Fibroblast of pulmonary artery (primary cell): ENCODE measurements around the gene FEN1.

Experiments
- DNase-seq: peaks from one replicate; pipeline ENCODE4 v3.0.0-alpha.2; 2010; ENCODE audit warnings: low read depth
- H3K4me3 ChIP-seq: replicated peaks from 2 replicates; pipeline ENCODE4 v1.5.1; 2011; ENCODE audit warnings: low read depth, mild to moderate bottlenecking, control low read depth, low read length, moderate library complexity
- TF ChIP-seq, protein P1 (sequence below): IDR thresholded peaks from 2 replicates; pipeline ENCODE4 v1.5.1; 2011; ENCODE audit warnings: mild to moderate bottlenecking, control low read depth, low read length, inconsistent platforms; ENCODE audit errors: missing control alignments

Gene FEN1

DNA sequence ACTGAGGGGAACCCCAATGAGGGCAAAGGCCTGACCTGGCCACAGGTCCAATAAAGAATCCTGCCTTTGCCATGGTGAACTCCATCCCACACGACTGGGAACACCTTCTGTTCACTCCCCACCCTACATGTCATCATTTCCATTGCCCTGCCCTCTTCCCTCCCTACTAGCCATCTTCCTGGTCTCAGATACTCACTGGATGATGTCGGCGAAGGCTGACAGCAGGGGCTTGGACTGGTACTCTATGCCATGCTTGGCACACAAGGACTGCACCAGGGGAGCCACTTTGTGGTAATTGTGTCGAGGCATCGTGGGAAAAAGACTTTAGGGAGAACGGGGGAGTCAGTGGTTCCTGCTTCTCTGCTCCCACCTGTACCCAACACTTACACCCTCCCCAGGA is 9.9 kb downstream of the FEN1 start:
- TF ChIP-seq, protein P1, sequence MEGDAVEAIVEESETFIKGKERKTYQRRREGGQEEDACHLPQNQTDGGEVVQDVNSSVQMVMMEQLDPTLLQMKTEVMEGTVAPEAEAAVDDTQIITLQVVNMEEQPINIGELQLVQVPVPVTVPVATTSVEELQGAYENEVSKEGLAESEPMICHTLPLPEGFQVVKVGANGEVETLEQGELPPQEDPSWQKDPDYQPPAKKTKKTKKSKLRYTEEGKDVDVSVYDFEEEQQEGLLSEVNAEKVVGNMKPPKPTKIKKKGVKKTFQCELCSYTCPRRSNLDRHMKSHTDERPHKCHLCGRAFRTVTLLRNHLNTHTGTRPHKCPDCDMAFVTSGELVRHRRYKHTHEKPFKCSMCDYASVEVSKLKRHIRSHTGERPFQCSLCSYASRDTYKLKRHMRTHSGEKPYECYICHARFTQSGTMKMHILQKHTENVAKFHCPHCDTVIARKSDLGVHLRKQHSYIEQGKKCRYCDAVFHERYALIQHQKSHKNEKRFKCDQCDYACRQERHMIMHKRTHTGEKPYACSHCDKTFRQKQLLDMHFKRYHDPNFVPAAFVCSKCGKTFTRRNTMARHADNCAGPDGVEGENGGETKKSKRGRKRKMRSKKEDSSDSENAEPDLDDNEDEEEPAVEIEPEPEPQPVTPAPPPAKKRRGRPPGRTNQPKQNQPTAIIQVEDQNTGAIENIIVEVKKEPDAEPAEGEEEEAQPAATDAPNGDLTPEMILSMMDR = no peak
- H3K4me3 ChIP-seq = no peak overlapping the region
- DNase-seq = no peak

DNA sequence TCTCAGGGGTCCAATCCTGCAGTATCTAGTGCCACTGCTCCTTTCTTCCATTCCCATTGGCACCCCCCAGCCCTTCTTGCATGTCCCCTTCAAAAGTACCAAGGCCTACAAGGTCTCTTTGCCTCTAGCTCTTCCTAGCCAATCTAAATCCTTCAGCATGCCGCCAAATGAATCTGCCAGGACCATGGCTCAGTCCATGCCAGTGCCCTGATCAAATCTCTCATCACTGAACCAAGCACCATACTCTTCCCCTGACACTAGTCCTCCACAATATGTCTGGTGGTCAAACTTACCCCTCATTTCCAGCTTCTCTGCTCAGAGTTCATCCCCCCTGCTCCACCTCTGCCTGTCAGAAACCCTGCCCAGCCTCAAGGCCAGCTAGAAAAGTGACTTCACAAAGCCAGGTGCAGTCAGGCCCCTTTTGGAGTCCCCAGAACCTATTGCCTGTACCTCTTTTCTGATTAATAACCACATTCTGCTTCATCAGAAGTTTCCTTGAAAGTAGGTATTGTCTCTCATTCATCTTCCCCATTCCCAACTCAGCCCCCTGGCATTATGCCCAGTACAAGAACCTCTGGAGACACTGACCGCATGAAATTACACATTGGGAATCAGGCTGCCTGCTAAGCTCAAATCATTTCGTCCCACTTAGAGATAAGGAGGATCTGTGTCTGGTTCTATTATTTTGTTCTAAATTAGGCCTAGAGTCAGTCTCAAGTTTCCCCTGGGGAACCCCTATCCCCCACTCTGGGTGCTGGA is 11.4 kb downstream of the FEN1 start:
- no peak overlapping the region for H3K4me3 ChIP-seq
- DNase-seq = peak; percentile 65
- TF ChIP-seq, protein P1 = no peak

DNA sequence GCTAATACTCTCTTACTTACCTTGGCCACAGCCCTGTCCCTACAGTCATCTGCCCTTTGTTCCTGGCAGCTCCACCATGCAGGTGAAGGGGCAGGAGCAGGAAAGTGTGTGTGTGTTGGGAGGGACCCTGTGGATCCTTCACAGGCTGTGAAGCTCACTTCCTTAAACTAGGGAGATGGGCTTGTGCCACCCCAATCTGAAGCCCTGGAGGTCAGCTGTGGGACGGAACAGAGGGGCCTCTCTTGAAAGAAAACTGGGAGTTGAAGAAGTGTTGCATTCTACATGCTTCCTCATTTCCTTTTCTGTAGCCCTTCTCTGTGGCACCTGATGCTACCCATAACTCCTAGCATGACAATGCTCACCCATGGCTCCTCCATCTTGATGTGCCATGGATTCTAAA is 12.4 kb downstream of the FEN1 start:
- DNase-seq = no peak
- no peak overlapping the region for H3K4me3 ChIP-seq
- TF ChIP-seq, protein P1 = no peak

DNA sequence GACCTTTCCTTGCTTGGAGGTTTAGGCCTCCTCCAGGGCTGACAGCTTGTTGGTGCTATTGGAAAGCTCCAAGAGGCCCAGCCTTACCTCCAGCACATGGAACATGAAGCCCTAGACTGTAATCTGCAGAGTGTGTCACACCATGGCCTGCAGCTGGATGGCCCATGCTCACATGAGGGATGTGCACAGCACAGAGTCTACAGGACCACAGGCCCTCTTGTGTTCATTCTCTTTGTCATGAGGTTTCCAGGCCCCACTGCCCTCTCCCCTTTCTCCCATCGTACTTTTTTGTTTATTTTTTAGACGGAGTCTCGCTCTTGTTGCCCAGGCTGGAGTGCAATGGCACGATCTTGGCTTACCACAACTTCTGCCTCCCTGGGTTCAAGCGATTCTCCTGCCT is 14.1 kb downstream of the FEN1 start:
- no peak for DNase-seq
- H3K4me3 ChIP-seq = no peak overlapping the region
- TF ChIP-seq, protein P1 = no peak

DNA sequence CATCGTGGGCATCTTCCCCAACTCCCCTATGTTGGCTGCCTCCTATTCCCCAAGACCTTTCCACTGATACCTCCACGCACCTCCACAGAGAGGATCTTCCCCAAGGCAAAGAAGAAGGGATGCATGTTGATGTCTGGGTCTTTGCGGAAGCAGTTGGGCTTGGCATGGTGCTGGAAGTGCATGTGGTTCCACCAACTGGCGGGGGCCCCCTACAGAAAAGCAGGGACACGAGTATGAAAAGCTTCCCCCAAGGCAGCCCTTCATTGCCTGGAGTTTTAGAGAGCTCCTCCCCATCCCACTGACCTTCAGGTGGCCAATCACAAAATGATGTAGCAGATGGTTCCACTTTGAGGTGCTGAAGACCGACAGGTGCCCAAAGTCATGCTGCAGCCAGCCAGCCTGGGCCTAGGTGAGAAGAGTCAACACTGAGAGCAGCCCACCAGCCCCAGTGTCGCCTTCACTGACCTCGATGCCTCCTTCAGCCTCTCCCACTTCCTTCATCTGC is 18.0 kb downstream of the FEN1 start:
- TF ChIP-seq, protein P1 = no peak
- no peak overlapping the region for H3K4me3 ChIP-seq
- no peak for DNase-seq

DNA sequence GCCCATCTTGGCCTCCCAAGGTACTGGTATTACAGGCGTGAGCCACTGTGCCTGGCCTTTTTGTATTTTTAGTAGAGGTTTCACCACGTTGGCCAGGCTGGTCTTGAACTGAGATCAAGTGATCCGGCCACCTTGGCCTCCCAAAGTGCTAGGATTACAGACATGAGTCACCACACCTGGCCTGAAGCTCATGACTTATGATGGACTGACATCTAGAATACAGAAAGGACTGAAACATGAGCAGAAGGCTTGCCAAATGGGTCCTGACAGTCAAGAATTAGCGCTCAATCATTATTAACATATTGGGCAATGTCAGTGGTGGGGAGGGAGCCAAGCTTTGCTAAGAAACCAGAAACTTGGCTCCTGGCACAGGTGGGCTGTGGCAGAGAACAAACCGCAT is 19.1 kb downstream of the FEN1 start:
- DNase-seq = no peak
- TF ChIP-seq, protein P1 = no peak

More for the DNA sequence above, 19.1 kb downstream of the FEN1 start:
- no peak overlapping the region for H3K4me3 ChIP-seq
